K562 (cell line): ENCODE measurements around the gene CLP1. TPM values are rescaled to one million over a fixed set of nuclear protein-coding genes. Genes with fewer than 3 reads are reported as not detected.

ENCODE experiments used
- E2F5 ChIP-seq: sonication (generic); formaldehyde crosslinking; IDR thresholded peaks from 2 replicates; pipeline ENCODE4 v1.8.0; 2022; ENCODE audit warnings: mild to moderate bottlenecking, missing genetic modification reagents
- IRF9 ChIP-seq: fragments of 450-650 bp; IDR thresholded peaks from 2 replicates; pipeline ENCODE4 v1.6.1; 2016; ENCODE audit warnings: missing biosample characterization, missing genetic modification characterization
- KLF10 ChIP-seq: fragments of 250-450 bp; sonication (Bioruptor Pico); IDR thresholded peaks from 2 replicates; pipeline ENCODE4 v1.6.1; 2021; ENCODE audit warnings: matching md5 sums
- MAFG ChIP-seq: fragments of 450-650 bp; conservative IDR thresholded peaks from 2 replicates; pipeline ENCODE4 v1.6.1; 2016; ENCODE audit warnings: missing genetic modification characterization, missing compliant biosample characterization
- MAX ChIP-seq: sonication (generic); formaldehyde crosslinking; IDR thresholded peaks from 2 replicates; pipeline ENCODE4 v1.9.0; 2022; ENCODE audit warnings: mild to moderate bottlenecking, missing genetic modification reagents
- MCM2 ChIP-seq: fragments of 450-650 bp; IDR thresholded peaks from 2 replicates; pipeline ENCODE4 v1.6.1; 2017; ENCODE audit warnings: low read depth, mild to moderate bottlenecking
- NR2C2 ChIP-seq, 2 experiments: fragments of 200-800 bp in 1 of 2; sonication (Bioruptor generic) in 1 of 2; sonication (generic) in 1 of 2; formaldehyde crosslinking in 1 of 2; IDR thresholded peaks; 2 replicates each; pipeline versions ENCODE4 v1.6.1 to v1.8.0; 2016 to 2022; ENCODE audit warnings: mild to moderate bottlenecking in 1 of 2, missing compliant biosample characterization in 1 of 2, missing genetic modification characterization in 1 of 2, missing genetic modification reagents in 1 of 2
- POLR2H ChIP-seq: IDR thresholded peaks from 2 replicates; pipeline ENCODE4 v1.6.1; 2016; ENCODE audit warnings: missing genetic modification characterization, low read depth, mild to moderate bottlenecking, control low read depth, missing compliant biosample characterization, moderate library complexity
- PREB ChIP-seq: sonication (generic); formaldehyde crosslinking; IDR thresholded peaks from 2 replicates; pipeline ENCODE4 v1.8.1; 2023; ENCODE audit warnings: mild to moderate bottlenecking, missing genetic modification reagents
- PTTG1 ChIP-seq: fragments of 450-650 bp; IDR thresholded peaks from 2 replicates; pipeline ENCODE4 v1.6.1; 2016; ENCODE audit warnings: low read depth, mild to moderate bottlenecking, missing genetic modification characterization, missing compliant biosample characterization
- SETDB1 ChIP-seq: IDR thresholded peaks from one replicate; pipeline ENCODE4 v1.6.1; 2012; ENCODE audit warnings: low read length, control low read depth, inconsistent platforms
- STAT6 ChIP-seq: sonication (generic); formaldehyde crosslinking; IDR thresholded peaks from 2 replicates; pipeline ENCODE4 v1.8.1; 2023; ENCODE audit warnings: mild to moderate bottlenecking, missing genetic modification reagents
- TAF7 ChIP-seq: fragments of 450-650 bp; IDR thresholded peaks from 2 replicates; pipeline ENCODE4 v1.6.1; 2016; ENCODE audit warnings: missing genetic modification characterization, missing compliant biosample characterization
- ZBTB9 ChIP-seq: fragments of 450-650 bp; formaldehyde crosslinking; IDR thresholded peaks from 2 replicates; pipeline ENCODE4 v1.4.0; 2020; ENCODE audit warnings: mild to moderate bottlenecking, moderate library complexity
- ZNF561 ChIP-seq: fragments of 450-650 bp; formaldehyde crosslinking; conservative IDR thresholded peaks from 2 replicates; pipeline ENCODE4 v1.4.0; 2020; ENCODE audit warnings: mild to moderate bottlenecking, moderate library complexity
- ZNF584 ChIP-seq: fragments of 200-800 bp; sonication (Bioruptor generic); IDR thresholded peaks from 2 replicates; pipeline ENCODE4 v1.6.1; 2016; ENCODE audit warnings: low read depth, mild to moderate bottlenecking, missing genetic modification characterization, missing compliant biosample characterization
- ZNF764 ChIP-seq: fragments of 250-450 bp; sonication (Bioruptor Pico); IDR thresholded peaks from 2 replicates; pipeline ENCODE4 v1.4.0; 2020; ENCODE audit warnings: low read depth, mild to moderate bottlenecking, moderate library complexity
- polyA plus RNA-seq, 8 experiments: library from polyadenylated mRNA; depleted of rRNA in 4 of 8; stranded (reverse) in 5 of 8; unstranded in 3 of 8; fragments of >200 nt; fragmentation: Nextera tagmentation in 2 of 8; fragmentation: Illumina TruSeq in 1 of 8; extraction: Ambion mirVana in 2 of 8; extraction: Trizol in 1 of 8; gene quantifications; 2 replicates each; pipeline versions ENCODE4 v1.2.1 to v1.2.3, GENCODE V29; 2011 to 2014; ENCODE audit warnings: inconsistent platforms in 1 of 8, missing spikeins in 1 of 8
- total RNA-seq, 7 experiments: library from RNA; depleted of rRNA in 6 of 7; stranded (reverse); fragments of >200 nt in 6 of 7; fragmentation: Illumina TruSeq in 2 of 7; extraction: Trizol in 2 of 7; gene quantifications; 2 replicates each; pipeline versions ENCODE4 v1.2.1 to v1.2.3, GENCODE V29; 2011 to 2021; ENCODE audit warnings: low replicate concordance in 1 of 7

The CLP1 gene
- total and polyA plus RNA-seq, 9 of the 15 experiments (the other 6 are each of a cell fraction or from before 2014, with no cell fraction given): 19.1 to 46.2 (median 27.8) TPM

- TF ChIP-seq ZNF584: no peak
- no peak for TF ChIP-seq MAFG (tag)
- TF ChIP-seq PTTG1 (tag): no peak
- TF ChIP-seq MAX (CRISPR knock-in tag): no peak
- no peak for TF ChIP-seq MCM2
- no peak for TF ChIP-seq ZNF561 (CRISPR knock-in tag)
- no peak for TF ChIP-seq TAF7
- TF ChIP-seq KLF10 (CRISPR knock-in tag): no peak
- no peak for TF ChIP-seq NR2C2 (CRISPR knock-in tag; IDR thresholded peaks at IDR 0.05)
- TF ChIP-seq NR2C2 (tag; IDR thresholded peaks at IDR 0.05): no peak
- TF ChIP-seq STAT6 (CRISPR knock-in tag): no peak
- no peak for TF ChIP-seq ZBTB9
- no peak for TF ChIP-seq ZNF764 (CRISPR knock-in tag)
- TF ChIP-seq E2F5 (CRISPR knock-in tag): no peak
- TF ChIP-seq PREB: no peak
- no peak for TF ChIP-seq POLR2H
- no peak for TF ChIP-seq SETDB1
- TF ChIP-seq IRF9 (tag): no peak
Measured at GRCh38 chr11:57644748-57645688, 12.5 kb upstream of the CLP1 start (continued).
